Measurements from ENCODE around the gene ZNF576.
A peak's percentile ranks its signal among the peaks of the same experiment; 100 is the strongest.
"Not testable (repeated sequence)": the region's sequence is repeated elsewhere in the genome, so short reads cannot be mapped to it uniquely, and the experiment has no call there.

The ZNF576 gene

GRCh38 chr19:43595999-43596841, at the start of gene ZNF576, which contains the start of gene IRGQ:
Gene ZNF576 (plus strand): TSS chr19:43596595. CDS start chr19:43597109, 514 bp downstream.
Gene IRGQ (minus strand): TSS chr19:43596134. CDS start chr19:43595338, 796 bp downstream.
- DNase-seq: peak; percentile 98 to 99

- not testable (repeated sequence) for DNase-seq
Observed at GRCh38 chr19:43547926-43548325, 48.5 kb upstream of the ZNF576 start.

GRCh38 chr19:43548706-43549105, 47.7 kb upstream of the ZNF576 start:
- no peak for DNase-seq

GRCh38 chr19:43551399-43552197, 44.8 kb upstream of the ZNF576 start:
- DNase-seq: no peak

- no peak for DNase-seq
Observed at GRCh38 chr19:43552198-43552450, 44.3 kb upstream of the ZNF576 start.

- DNase-seq: no peak
Observed at GRCh38 chr19:43552616-43553015, 43.8 kb upstream of the ZNF576 start.

GRCh38 chr19:43553656-43554055, 42.7 kb upstream of the ZNF576 start:
- DNase-seq: no peak

GRCh38 chr19:43554317-43554895, 42.0 kb upstream of the ZNF576 start:
- DNase-seq: no peak

GRCh38 chr19:43555185-43555770, 41.1 kb upstream of the ZNF576 start:
- peak; percentile 55 to 64 for DNase-seq

GRCh38 chr19:43560687-43561086, 35.7 kb upstream of the ZNF576 start:
- no peak for DNase-seq

- no peak for DNase-seq
Observed at GRCh38 chr19:43561139-43561970, 35.0 kb upstream of the ZNF576 start.

GRCh38 chr19:43562226-43562697, 34.1 kb upstream of the ZNF576 start:
- DNase-seq: no peak

GRCh38 chr19:43562698-43563241, 33.6 kb upstream of the ZNF576 start:
- peak; percentile 48 to 70 for DNase-seq

- no peak for DNase-seq
Observed at GRCh38 chr19:43563816-43564457, 32.5 kb upstream of the ZNF576 start.

GRCh38 chr19:43564800-43565199, 31.6 kb upstream of the ZNF576 start:
- DNase-seq: peak in 1 of 2 donors; percentile 13

GRCh38 chr19:43569657-43570056, 26.7 kb upstream of the ZNF576 start:
- no peak for DNase-seq

GRCh38 chr19:43570174-43570791, 26.1 kb upstream of the ZNF576 start:
- no peak for DNase-seq

- DNase-seq: no peak
Observed at GRCh38 chr19:43572171-43572588, 24.2 kb upstream of the ZNF576 start.

GRCh38 chr19:43574424-43575155, 21.8 kb upstream of the ZNF576 start:
- DNase-seq: no peak

Data from hippocampal formation (tissue), 2 donors.